PFSK-1 (cell line): Measurements from ENCODE around the gene FUBP3.

ENCODE experiments used
- POLR2AphosphoS5 ChIP-seq: IDR thresholded peaks from 2 replicates; pipeline ENCODE4 v1.6.1; 2012; ENCODE audit warnings: low read depth, mild to moderate bottlenecking, control low read depth, low read length, moderate library complexity
- REST ChIP-seq, 2 experiments: IDR thresholded peaks; 2 replicates each; pipeline versions ENCODE4 v1.6.1 to v1.8.0; 2011 to 2012; ENCODE audit warnings: low read depth in 2 of 2, low read length in 2 of 2, control low read depth in 1 of 2, inconsistent platforms in 1 of 2, mild to moderate bottlenecking in 1 of 2, moderate library complexity in 1 of 2; ENCODE audit not compliant: insufficient read depth in 1 of 2
- SIN3A ChIP-seq: IDR thresholded peaks from 2 replicates; pipeline ENCODE4 v1.6.1; 2012; ENCODE audit warnings: mild to moderate bottlenecking, low read length, moderate library complexity, borderline replicate concordance; ENCODE audit not compliant: insufficient read depth
- TAF1 ChIP-seq: IDR thresholded peaks from 2 replicates; pipeline ENCODE4 v1.6.1; 2012; ENCODE audit warnings: low read length, control low read depth, borderline replicate concordance; ENCODE audit not compliant: insufficient read depth

GRCh38 chr9:130630071-130630450 is 50.7 kb downstream of the FUBP3 start:
- no peak for TF ChIP-seq REST (IDR thresholded peaks at IDR 0.05; ENCODE audit: insufficient read depth in 1 of 2, low read depth in 2 of 2, low read length in 2 of 2)
- no peak for TF ChIP-seq POLR2AphosphoS5
- no peak for TF ChIP-seq SIN3A
- TF ChIP-seq TAF1 = no peak
